ENCODE measurements around the gene FBF1. TPM values are rescaled to one million over a fixed set of nuclear protein-coding genes. Genes with fewer than 3 reads are reported as not detected.

FBF1 gene
- total RNA-seq, 1 experiment from 2014 or later, result 8.3 TPM

- H4K20me1 ChIP-seq (ENCODE audit: control insufficient read depth, insufficient read depth, insufficient read length), result no peaks in the 10 kb centered on the region
- H3K4me2 ChIP-seq (ENCODE audit: insufficient read depth, insufficient read length, low read length), result no peak overlapping the region
- no peak overlapping the region for H2BK15ac ChIP-seq (ENCODE audit: low read depth, low read length)
- TF ChIP-seq CTCF (conservative IDR thresholded peaks at IDR 0.05), result no peak
- peaks cover 19 to 22% of the 10 kb centered on the region in 2 experiments for H3K4me1 Mint-ChIP-seq
- no peaks in the 10 kb centered on the region for H3K79me1 ChIP-seq (ENCODE audit: insufficient read depth, low read depth, low read length, poor library complexity, severe bottlenecking)
- H3K14ac ChIP-seq (ENCODE audit: insufficient read depth, low read length), result no peak overlapping the region
- peaks cover 3% of the 10 kb centered on the region; the same call in 1 of the 2 replicates for H3K4me1 ChIP-seq (ENCODE audit: insufficient read depth, low read length)
- H3K36me3 Mint-ChIP-seq (ENCODE audit: insufficient read depth in 1 of 3, low read depth in 3 of 3), result no peaks in the 10 kb centered on the region; a peak in 2 of 7 replicates
- H3K4me3 Mint-ChIP-seq, result no peak overlapping the region; a peak in 1 of 5 replicates
- H2AFZ ChIP-seq (ENCODE audit: low read length), result no peak overlapping the region
- no peak overlapping the region for H2BK20ac ChIP-seq (ENCODE audit: low read depth, low read length, poor library complexity, severe bottlenecking)
- H4K8ac ChIP-seq (replicated peaks; ENCODE audit: insufficient read length, low read depth, low read length), result no peak overlapping the region
- no peak overlapping the region for H2BK12ac ChIP-seq (ENCODE audit: insufficient read length, low read depth, low read length)
- H3K27ac Mint-ChIP-seq, result no peak overlapping the region
- no peak overlapping the region for H4K5ac ChIP-seq (ENCODE audit: insufficient read length, low read depth, low read length)
- H2BK5ac ChIP-seq (ENCODE audit: insufficient read length, low read length), result no peak overlapping the region
- peaks cover 3% of the 10 kb centered on the region; the same call in 1 of the 2 replicates for H3K27me3 ChIP-seq (ENCODE audit: insufficient read depth, low read length)
- H4K91ac ChIP-seq (ENCODE audit: insufficient read length, low read depth, low read length), result no peak overlapping the region
- no peak overlapping the region for H3K18ac ChIP-seq (ENCODE audit: insufficient read length, low read depth, low read length)
- no peak overlapping the region for H3K23ac ChIP-seq (ENCODE audit: insufficient read length, low read depth, low read length)
- DNase-seq, result no peak
- no peak overlapping the region for H2BK120ac ChIP-seq (ENCODE audit: low read depth, low read length, poor library complexity, severe bottlenecking)
- no peak overlapping the region for H3K9ac ChIP-seq (ENCODE audit: extremely low read depth, insufficient read length, low read length)
- H3K4ac ChIP-seq (ENCODE audit: low read depth, low read length), result no peak overlapping the region
- H3K79me2 ChIP-seq (ENCODE audit: insufficient read depth, low read length), result no peaks in the 10 kb centered on the region
- H2AK5ac ChIP-seq (ENCODE audit: insufficient read length, low read length), result no peak overlapping the region
- WGBS (ENCODE audit: extremely low coverage, insufficient read length, low lambda C conversion rate), result no CpG with 5 or more reads among the region's 5 CpGs
- H3K23me2 ChIP-seq (ENCODE audit: insufficient read length, low read depth, low read length, poor library complexity, severe bottlenecking), result peaks cover 8% of the 10 kb centered on the region
- no peaks in the 10 kb centered on the region; a peak in 1 of 5 replicates for H3K9me3 Mint-ChIP-seq
- no peak overlapping the region for H3K56ac ChIP-seq (ENCODE audit: insufficient read length, low read depth, low read length)
- H3K9me3 ChIP-seq (ENCODE audit: control insufficient read depth, low read depth, low read length), result no peaks in the 10 kb centered on the region
- no peak overlapping the region for H3K27ac ChIP-seq (ENCODE audit: insufficient read length, low read depth, low read length)
- H3K27me3 Mint-ChIP-seq (ENCODE audit: low read depth), result peaks cover 39% of the 10 kb centered on the region
- no peak overlapping the region for H3T11ph ChIP-seq (ENCODE audit: low read length)
Measured at GRCh38 chr17:75875940-75876189, 65.0 kb downstream of the FBF1 start.

Data from H9 (cell line).